ENCODE results near the gene HORMAD2.

- TF ChIP-seq CTCF (IDR thresholded peaks at IDR 0.05) (no peak), POLR2A (IDR thresholded peaks at IDR 0.05) (no peak)
Observed at GRCh38 chr22:30198152-30198825, 118.0 kb downstream of the HORMAD2 start.

Data from thyroid gland (tissue), 4 donors.